Loucy (cell line): Measurements from ENCODE around the gene MGAT5.

Source experiments
- H2AFZ ChIP-seq: fragments of 200-600 bp; sonication (generic); 2 replicates; pipeline ENCODE4 v1.6.0; 2016; ENCODE audit warnings: antibody characterized with exemption, mild to moderate bottlenecking, low read length, moderate library complexity
- H3F3A ChIP-seq: fragments of 200-600 bp; 2 replicates; pipeline ENCODE4 v1.6.0; 2016; ENCODE audit warnings: antibody characterized with exemption, low read depth, mild to moderate bottlenecking
- H3K27me3 ChIP-seq: fragments of 200-600 bp; sonication (generic); 2 replicates; pipeline ENCODE4 v1.6.1; 2014; ENCODE audit warnings: low read length, mild to moderate bottlenecking; ENCODE audit not compliant: insufficient read depth, poor library complexity, severe bottlenecking
- H3K36me3 ChIP-seq: fragments of 200-600 bp; sonication (generic); 2 replicates; pipeline ENCODE4 v1.6.1; 2016; ENCODE audit warnings: low read length; ENCODE audit not compliant: insufficient read depth
- H3K4me1 ChIP-seq: fragments of 200-600 bp; sonication (generic); 2 replicates; pipeline ENCODE4 v1.5.1; 2014; ENCODE audit warnings: low read length, mild to moderate bottlenecking; ENCODE audit not compliant: insufficient read depth, poor library complexity, severe bottlenecking
- H3K4me2 ChIP-seq: fragments of 200-600 bp; sonication (generic); 2 replicates; pipeline ENCODE4 v1.6.0; 2014; ENCODE audit warnings: antibody characterized with exemption, low read length, low read depth, mild to moderate bottlenecking; ENCODE audit not compliant: poor library complexity, severe bottlenecking
- H3K4me3 ChIP-seq: fragments of 200-600 bp; sonication (generic); 2 replicates; pipeline ENCODE4 v1.5.1; 2014; ENCODE audit warnings: low read length, mild to moderate bottlenecking, mixed read lengths; ENCODE audit not compliant: poor library complexity, severe bottlenecking
- H3K79me2 ChIP-seq: fragments of 200-600 bp; sonication (generic); 2 replicates; pipeline ENCODE4 v1.6.1; 2014; ENCODE audit warnings: low read length; ENCODE audit not compliant: insufficient read depth
- H3K9ac ChIP-seq: fragments of 200-600 bp; sonication (generic); 2 replicates; pipeline ENCODE4 v1.6.0; 2014; ENCODE audit warnings: mild to moderate bottlenecking, low read depth, low read length, moderate library complexity; ENCODE audit not compliant: poor library complexity, severe bottlenecking
- H3K9me2 ChIP-seq: fragments of 200-600 bp; sonication (generic); replicated peaks from 2 replicates; pipeline ENCODE4 v1.6.1; 2016; ENCODE audit warnings: low read depth, low read length, mixed read lengths
- H3K9me3 ChIP-seq: fragments of 200-600 bp; sonication (generic); 2 replicates; pipeline ENCODE4 v1.6.1; 2014; ENCODE audit warnings: mild to moderate bottlenecking, antibody characterized with exemption, low read length, low read depth; ENCODE audit not compliant: insufficient read depth
- H4K20me1 ChIP-seq: fragments of 200-600 bp; sonication (generic); 2 replicates; pipeline ENCODE4 v1.6.0; 2014; ENCODE audit warnings: antibody characterized with exemption, low read length, mild to moderate bottlenecking; ENCODE audit not compliant: insufficient read depth, poor library complexity, severe bottlenecking
- EZH2phosphoT487 ChIP-seq: fragments of 200-600 bp; IDR thresholded peaks from 2 replicates; pipeline ENCODE4 v1.6.1; 2018; ENCODE audit warnings: antibody characterized with exemption, mild to moderate bottlenecking, moderate library complexity, borderline replicate concordance
- TF ChIP-seq, protein P1 (sequence below): fragments of 200-600 bp; sonication (generic); conservative IDR thresholded peaks from 2 replicates; pipeline ENCODE4 v1.5.1; 2014; ENCODE audit warnings: mild to moderate bottlenecking, antibody characterized with exemption, low read length

Gene MGAT5

DNA sequence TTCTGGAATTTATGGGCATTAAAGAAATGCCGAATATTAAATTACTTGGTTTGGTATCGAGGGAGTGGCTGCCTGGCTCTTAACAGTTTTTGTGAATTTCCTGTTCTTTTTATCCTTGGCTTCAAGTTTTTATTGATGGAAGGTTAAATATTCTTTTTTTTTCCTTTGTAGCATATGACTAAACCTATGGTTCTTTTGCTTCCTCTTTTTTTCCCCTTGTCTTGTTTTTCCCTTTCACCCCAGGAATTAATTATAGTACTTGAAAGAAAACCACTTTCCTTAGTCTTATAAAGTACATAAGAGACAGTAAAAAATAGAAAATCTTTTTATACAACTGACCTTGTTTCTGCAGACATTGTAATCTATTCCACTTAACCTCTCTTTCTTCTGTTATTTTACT is 42.4 kb downstream of the MGAT5 start:
- H4K20me1 ChIP-seq: no peaks in the 10 kb centered on the region
- H3K4me1 ChIP-seq: peaks cover 58% of the 10 kb centered on the region

DNA sequence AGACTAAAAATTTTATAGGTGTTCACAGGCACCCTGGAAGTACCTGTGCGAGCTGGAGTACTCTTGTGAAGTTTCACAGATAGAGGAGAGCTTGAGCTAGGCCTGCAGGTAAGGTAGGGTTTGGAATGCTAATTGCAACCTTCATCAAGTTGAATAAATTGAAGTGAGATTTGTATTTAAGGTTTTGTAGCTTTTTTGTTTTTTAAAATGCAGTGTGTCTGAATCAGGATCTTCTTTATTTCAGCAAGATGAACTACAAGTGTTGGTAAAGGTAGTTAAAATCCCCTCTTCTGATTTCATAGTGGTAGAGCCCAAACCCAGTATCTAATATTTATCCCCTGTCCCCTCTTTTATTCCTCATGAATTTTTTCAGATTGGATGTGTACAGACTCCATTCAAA is 45.5 kb downstream of the MGAT5 start:
- no peak overlapping the region for H3K4me3 ChIP-seq
- no peak overlapping the region for H3K9ac ChIP-seq
- TF ChIP-seq EZH2phosphoT487: no peak
- TF ChIP-seq, protein P1, sequence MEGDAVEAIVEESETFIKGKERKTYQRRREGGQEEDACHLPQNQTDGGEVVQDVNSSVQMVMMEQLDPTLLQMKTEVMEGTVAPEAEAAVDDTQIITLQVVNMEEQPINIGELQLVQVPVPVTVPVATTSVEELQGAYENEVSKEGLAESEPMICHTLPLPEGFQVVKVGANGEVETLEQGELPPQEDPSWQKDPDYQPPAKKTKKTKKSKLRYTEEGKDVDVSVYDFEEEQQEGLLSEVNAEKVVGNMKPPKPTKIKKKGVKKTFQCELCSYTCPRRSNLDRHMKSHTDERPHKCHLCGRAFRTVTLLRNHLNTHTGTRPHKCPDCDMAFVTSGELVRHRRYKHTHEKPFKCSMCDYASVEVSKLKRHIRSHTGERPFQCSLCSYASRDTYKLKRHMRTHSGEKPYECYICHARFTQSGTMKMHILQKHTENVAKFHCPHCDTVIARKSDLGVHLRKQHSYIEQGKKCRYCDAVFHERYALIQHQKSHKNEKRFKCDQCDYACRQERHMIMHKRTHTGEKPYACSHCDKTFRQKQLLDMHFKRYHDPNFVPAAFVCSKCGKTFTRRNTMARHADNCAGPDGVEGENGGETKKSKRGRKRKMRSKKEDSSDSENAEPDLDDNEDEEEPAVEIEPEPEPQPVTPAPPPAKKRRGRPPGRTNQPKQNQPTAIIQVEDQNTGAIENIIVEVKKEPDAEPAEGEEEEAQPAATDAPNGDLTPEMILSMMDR: no peak
- no peaks in the 10 kb centered on the region for H3F3A ChIP-seq
- H3K4me1 ChIP-seq: peaks cover 40% of the 10 kb centered on the region
- H3K36me3 ChIP-seq: no peaks in the 10 kb centered on the region
- peaks cover 45% of the 10 kb centered on the region for H3K79me2 ChIP-seq
- no peak overlapping the region for H2AFZ ChIP-seq
- no peaks in the 10 kb centered on the region for H3K27me3 ChIP-seq
- no peak overlapping the region for H3K4me2 ChIP-seq
- H3K9me3 ChIP-seq: no peaks in the 10 kb centered on the region; the same call in 1 of the 2 replicates
- H4K20me1 ChIP-seq: no peaks in the 10 kb centered on the region
- H3K9me2 ChIP-seq: no peaks in the 10 kb centered on the region

More for the DNA sequence above, 42.4 kb downstream of the MGAT5 start:
- Histone ChIP-seq H3K27me3 (no peaks in the 10 kb centered on the region), H3K9me2 (no peaks in the 10 kb centered on the region), H3K79me2 (peaks cover 52% of the 10 kb centered on the region), H3K36me3 (no peaks in the 10 kb centered on the region), H3K4me2 (peak overlapping the region; percentile 40), H3K4me3 (no peak overlapping the region), H3F3A (0 out of 2 replicates have a peak, but pooled peaks cover 1% of the 10 kb centered on the region), H3K9me3 (no peaks in the 10 kb centered on the region), H3K9ac (peak overlapping the region; percentile 12), H2AFZ (no peak overlapping the region)
- TF ChIP-seq, protein P1: no peak
- no peak for TF ChIP-seq EZH2phosphoT487

DNA sequence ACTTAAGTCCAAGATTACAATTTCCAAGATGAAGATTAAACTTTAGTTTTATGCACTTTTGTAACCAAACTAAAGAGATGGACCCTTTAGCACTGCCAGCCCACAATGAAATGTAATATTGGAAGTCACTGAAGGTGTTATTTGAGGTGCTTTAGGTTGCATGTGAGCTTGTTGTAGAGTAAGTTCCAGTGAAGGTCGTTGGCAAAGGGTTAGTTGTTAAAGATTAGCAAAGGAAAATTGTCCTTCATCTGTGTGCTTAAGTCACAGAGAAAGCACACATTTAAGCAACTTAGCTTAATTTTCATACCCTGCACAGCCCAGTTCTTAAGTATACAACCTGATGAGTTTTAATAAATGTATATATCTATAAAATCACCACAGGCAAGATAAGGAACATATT is 46.7 kb downstream of the MGAT5 start:
- H3K4me3 ChIP-seq: no peak overlapping the region
- H3K27me3 ChIP-seq: no peaks in the 10 kb centered on the region
- no peaks in the 10 kb centered on the region for H3K9me2 ChIP-seq
- H3K4me1 ChIP-seq: peaks cover 27% of the 10 kb centered on the region
- H3K36me3 ChIP-seq: no peaks in the 10 kb centered on the region
- H3K79me2 ChIP-seq: peaks cover 49% of the 10 kb centered on the region
- no peaks in the 10 kb centered on the region for H3F3A ChIP-seq
- no peak overlapping the region for H3K9ac ChIP-seq
- no peak overlapping the region for H3K4me2 ChIP-seq
- H4K20me1 ChIP-seq: no peaks in the 10 kb centered on the region
- H2AFZ ChIP-seq: no peak overlapping the region
- H3K9me3 ChIP-seq: no peaks in the 10 kb centered on the region; the same call in 1 of the 2 replicates
- TF ChIP-seq, protein P1: no peak
- no peak for TF ChIP-seq EZH2phosphoT487
